SIG-M5 treated with dmso at 0.1 percent for 504 hours (cell line): Measurements from ENCODE around the gene C1QB.

ENCODE experiments used
- DNase-seq: peaks from one replicate; lab custom pipeline; 2025; ENCODE audit not compliant: unreplicated experiment; lab: John Stamatoyannopoulos, UW

Gene C1QB, protein sequence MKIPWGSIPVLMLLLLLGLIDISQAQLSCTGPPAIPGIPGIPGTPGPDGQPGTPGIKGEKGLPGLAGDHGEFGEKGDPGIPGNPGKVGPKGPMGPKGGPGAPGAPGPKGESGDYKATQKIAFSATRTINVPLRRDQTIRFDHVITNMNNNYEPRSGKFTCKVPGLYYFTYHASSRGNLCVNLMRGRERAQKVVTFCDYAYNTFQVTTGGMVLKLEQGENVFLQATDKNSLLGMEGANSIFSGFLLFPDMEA

DNA sequence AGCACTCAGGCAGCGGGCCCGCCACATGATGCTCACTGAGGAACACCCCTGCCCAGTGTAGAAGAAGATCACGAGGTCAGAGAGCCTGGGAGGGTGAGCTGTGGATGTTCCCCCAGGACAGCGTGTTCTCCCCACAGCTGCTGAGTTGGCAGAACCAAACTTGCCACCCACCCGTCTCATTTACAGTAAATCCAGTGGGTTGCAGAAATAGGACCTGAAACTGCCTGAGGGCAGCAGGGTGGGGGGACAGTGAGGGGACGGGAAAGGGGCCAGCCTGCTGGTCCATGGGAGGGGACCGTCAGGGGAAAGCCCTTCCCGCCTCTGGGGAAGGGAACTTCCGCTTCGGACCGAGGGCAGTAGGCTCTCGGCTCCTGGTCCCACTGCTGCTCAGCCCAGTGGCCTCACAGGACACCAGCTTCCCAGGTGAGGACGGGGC lies at the start of gene C1QB:
Gene C1QB (plus strand): TSS at position 356 of the 436 bp plus-strand sequence. CDS start 6,227 bp downstream, outside the sequence.
- no peak for DNase-seq

DNA sequence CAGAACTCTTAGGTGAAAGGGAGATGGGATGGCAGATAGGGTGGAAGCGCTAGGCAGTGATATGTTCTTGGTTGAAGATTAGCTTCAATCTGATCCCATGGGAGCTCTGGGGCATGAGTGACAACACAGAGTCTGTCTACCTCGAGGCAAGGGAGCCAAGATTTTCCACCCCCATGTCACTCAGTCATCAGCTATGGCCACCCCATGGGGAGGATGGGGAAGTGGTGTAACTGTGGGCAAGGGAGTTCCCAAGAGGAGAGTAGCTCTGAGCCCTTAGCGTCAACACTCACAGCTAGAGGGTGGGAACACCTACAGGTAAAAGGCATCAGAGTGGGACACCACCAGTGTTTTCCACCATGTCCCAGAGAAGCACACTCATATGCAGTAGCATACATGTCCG lies 46.9 kb upstream of the C1QB start:
- no peak for DNase-seq

DNA sequence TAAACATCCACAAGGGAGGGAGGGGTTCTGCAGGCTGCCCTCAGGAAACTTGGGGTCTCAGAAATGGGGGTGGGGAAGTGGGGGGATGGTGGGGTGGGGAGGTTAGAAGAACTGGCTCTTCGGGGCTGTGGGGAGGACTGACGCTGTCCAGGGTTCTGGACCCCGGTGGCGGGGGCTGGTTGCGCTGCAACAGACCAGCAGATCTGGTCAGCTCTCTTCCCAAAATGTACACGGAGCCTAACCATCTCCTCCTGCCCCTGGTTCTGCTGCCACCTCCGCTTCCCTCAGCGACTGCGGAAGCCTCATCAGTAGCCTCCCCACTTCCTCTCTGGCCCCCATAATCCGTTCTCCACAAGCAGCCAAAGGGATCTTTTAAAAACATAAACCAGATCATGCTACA lies 45.9 kb upstream of the C1QB start:
- DNase-seq: no peak

GRCh38 chr1:22608361-22608760 lies 44.7 kb upstream of the C1QB start:
- DNase-seq: no peak

- DNase-seq: no peak
Measured at GRCh38 chr1:22609291-22609690, 43.7 kb upstream of the C1QB start.

DNA sequence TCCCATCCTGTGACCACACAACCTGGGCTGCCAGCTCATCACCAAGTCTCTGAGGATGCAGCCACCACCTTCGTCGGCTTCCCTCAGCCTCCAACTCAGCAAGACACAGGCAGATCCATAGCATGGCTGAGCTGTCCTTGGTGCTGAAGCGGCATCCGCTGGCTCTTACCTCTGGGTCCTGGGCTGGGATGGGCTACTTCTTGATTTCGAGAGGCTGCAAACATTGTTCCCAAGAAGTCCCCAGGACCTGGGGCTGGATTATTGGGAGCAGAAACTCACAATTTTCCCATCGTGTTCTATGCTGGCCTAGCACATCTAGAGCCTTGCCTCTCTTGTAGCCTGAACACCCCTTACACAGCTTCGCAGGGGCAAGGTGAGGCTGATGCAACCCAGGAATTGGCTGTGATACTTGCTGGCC lies 41.5 kb upstream of the C1QB start:
- peak; percentile 18 for DNase-seq

DNA sequence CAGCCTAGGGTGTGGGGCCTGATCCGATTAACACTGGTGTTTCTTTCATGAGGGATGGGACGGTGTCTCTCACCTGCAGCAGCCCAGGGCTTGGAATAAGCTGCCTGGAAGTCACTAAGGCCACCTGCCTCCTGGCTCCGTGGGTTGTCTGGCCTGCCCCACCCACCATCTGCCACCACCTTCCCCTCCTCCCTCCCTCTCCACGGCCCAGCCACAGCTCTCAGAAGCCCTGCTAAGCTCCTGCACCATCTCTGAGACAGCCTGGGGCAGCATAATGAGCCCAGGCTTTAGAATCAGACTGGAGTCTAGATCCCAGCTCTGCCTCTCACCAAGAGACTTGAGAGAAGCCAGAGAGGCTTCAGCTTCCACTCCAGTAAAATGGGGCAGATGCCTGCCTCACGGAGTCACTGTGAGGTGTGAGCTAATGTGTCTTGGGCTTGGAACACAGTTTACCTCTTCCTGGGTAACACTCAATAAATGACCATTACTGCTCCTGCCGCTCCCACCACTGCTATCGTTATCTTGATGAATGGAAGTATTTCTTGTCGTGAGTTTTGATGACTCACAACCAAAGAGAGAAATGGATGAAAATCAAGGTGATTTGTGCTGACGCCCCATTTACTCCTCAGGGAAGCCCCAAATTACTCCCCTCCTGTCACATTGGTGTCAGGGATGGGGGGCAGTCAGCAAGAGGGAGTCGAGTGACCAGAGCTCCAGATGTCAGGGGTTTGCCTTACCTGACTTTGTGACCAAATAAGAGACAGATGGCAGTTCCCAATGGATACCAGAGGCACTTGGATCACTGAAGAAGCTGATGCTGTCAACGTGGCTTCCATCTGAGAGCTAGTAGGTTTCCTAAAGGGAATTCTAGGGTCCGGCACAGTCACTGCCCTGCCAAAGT lies 40.1 kb upstream of the C1QB start:
- DNase-seq: no peak

- DNase-seq: no peak
Measured at GRCh38 chr1:22613572-22613918, 39.5 kb upstream of the C1QB start.

DNA sequence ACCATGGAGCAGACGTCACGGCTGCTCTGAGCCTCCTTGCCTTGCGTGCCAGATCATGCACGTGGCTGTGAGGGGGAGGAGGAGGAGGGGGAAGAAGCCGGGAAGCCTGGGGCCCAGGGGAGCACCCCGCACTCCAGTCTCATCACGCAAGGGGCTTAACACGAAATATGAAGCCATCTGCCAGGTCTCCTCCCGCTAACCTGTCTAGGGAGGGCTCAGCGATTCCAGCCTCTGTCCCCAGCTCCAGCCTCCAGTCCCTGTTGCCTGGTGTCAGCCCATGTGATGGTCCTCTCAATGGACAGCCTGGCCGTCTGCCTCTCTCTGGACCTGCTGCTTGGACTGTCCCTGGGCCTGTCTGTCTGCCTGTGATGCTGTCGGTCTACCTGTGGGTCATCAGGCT lies 39.1 kb upstream of the C1QB start:
- DNase-seq: no peak

GRCh38 chr1:22615886-22616285 lies 37.1 kb upstream of the C1QB start:
- no peak for DNase-seq

- DNase-seq: no peak
Measured at GRCh38 chr1:22616571-22616970, 36.5 kb upstream of the C1QB start.

DNA sequence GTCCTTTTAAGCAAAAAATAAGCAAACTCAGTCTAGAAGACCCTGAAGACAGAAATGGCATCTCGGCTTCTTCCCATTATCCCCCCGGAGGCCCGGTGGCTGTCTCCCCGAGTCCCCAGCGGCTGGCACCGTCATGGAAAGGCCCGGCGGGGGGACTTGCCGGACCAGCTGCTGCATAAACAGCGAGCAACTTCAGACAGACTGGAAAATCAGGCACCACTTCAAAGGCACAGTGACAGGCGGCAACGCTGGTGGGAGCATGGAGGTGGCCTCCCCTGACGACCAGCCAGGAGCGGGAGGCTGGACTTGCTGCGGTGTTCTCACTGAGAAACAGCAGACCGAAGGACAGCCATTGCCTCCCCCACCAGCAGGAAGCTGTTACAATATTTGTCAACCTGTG lies 35.0 kb upstream of the C1QB start:
- no peak for DNase-seq

- peak; percentile 45 for DNase-seq
Measured at GRCh38 chr1:22619252-22619651, 33.8 kb upstream of the C1QB start.

DNA sequence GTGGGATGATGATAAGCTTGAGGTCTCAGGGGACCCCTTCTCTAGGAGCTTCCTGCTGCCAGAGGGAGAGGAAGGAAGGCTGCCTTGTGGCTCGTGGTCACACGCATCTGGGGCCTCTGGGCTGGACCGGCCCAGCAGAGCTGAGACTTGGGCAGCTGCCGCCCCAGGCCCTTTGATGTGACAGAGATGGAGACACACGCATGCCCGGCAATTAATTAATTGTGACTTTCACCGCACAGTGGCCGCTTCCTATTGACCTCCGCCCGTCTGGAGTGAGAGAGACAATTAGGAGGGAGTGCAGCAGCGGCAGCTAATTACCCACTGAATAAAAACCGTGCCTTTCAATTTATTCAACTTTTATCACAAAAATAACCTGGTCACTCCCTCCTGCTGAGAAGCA lies 33.2 kb upstream of the C1QB start:
- DNase-seq: no peak

GRCh38 chr1:22621761-22622160 lies 31.3 kb upstream of the C1QB start:
- no peak for DNase-seq

- no peak for DNase-seq
Measured at GRCh38 chr1:22625262-22625925, 27.6 kb upstream of the C1QB start.

DNA sequence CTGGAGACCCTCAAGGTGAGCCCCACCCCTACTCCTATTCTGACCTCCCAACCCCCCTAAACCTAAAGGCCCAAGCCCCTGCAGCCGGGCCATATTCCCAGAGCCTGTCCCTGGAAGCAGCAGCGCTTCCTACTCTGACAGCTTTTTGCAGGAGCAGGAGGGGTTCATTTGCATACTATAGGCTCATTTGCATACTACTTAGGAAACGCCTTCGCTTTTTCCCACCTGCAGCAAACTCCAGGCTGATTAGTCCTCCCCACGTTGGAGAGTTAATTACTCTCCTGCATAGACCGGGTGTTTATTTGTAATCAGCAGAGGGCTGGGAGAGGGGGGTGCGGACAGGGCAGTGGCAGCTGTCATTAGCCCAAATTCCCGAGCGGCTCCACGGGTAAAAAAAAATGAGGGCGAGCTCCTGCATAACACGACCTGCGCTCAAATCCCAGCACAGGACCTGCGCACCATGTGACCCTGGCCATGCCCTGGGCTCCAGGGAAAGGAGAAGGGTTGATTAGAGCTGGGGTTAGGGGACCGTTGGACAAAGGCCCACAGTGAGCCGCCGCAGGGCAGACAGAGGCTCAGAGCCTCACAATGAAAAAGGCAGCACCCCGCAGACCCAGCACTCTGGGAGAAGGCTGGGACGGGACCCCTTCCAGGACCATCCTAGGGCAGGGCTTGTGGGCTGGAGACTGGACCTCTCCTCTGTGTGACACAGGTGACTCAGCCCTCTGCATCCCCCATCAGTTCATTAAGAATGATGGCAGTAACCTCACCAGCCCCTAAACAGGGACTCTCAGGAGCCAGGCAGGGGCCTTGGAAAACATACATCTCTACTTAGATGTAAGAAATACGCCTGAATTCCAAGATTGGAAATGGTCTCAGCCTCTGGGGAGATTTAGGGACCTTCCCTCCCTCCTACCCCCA lies 26.5 kb upstream of the C1QB start:
- no peak for DNase-seq

DNA sequence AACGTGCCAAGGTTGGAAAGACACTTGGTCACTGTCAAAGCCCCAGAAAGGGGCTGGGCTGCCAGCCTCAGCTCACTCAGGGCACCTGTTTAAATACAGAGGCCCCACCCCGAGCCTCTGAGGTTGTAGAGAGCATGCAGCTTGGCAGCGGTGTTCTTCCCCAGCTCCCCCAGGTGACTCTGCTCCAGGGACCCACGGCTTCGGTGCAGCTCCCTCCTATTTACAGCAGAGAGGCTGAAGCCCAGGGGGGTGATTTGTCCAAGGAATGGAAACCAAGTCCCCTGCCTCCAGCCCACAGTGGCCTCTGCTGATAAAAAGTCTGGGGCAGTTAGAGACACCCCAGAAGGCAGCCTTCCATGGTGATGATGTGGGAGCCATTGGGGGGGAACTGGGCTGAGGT lies 25.7 kb upstream of the C1QB start:
- DNase-seq: no peak

DNA sequence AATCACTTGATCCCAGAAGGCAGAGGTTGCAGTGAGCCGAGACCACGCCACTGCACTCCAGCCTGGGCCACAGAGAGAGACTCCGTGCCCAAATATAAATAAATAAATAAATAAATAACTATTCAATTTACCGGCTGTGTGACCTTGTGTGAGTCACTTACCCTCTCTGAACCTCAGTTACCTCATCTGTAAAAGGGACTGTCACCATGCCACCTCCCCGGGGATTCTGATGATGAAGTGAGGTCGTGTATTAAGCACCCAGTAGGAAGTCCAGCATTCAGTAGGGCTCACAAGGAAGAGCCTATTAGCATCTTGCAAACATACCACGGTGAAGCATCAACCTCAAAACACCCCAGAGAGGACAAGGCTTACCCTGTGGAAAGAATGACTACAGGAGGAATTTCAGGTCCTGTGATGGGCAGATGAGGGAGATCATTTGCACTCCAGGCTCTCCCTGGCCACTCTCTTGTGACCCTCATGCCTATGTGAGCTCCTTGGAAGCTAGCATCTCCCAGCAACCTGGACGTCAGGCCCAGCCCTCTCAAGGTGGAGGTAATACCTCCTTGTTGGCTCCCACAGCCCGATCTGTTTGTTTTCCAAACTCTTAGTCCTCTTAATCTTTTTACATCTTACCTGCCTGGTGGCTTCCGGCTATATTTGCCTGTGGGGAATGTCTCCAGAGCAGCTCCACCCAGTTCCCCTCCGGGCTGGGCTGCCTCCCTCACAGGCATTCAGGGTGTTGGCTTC lies 24.2 kb upstream of the C1QB start:
- DNase-seq: peak; percentile 39

DNA sequence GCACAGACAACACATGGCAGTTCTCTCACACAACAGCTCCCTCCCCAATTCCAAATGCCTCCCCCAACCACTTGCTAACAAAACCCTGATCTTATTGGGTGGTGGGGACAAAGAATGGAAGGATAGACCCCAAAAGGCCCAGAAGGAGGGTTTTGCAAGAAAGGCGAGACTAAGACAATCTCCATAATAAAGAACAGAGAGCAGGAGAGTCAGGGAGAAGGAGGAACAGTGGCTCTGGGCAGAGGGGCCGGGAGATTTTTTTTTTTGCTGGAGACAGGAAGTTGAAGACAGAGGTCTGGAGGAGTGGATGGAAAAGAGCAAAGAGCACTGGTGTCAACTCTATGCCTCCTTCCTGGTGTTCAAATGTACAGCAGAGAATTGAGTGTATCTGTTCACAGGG lies 23.1 kb upstream of the C1QB start:
- DNase-seq: no peak
